ENCODE data around the gene LRRC40.

Gene LRRC40

DNA sequence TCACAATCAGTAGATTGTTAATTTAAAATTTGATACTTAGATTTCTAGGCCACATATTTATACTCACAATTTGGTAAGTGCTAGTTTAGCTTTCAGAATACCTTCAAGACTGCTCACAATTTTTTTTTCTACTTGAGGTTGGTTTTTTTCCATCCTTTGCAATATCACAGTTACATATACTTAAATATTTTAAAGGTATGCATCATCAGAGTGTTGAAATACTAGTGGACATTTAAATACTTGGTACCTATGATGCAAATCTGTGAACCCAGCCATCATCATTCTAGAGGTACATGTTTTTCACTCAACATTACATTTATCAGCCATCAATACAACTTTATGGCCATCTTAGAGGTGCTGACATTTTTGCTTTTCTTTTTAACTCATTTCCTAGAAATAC lies 6.2 kb upstream of the LRRC40 start:
- TF ChIP-seq GABPA (IDR thresholded peaks at IDR 0.05; ENCODE audit: low read depth) (no peak), REST (IDR thresholded peaks at IDR 0.05; ENCODE audit: insufficient replicate concordance, low read depth) (no peak), SPI1 (IDR thresholded peaks at IDR 0.05; ENCODE audit: borderline replicate concordance, low read depth) (no peak), POLR2AphosphoS5 (IDR thresholded peaks at IDR 0.05; ENCODE audit: low read depth) (no peak)
- TF ChIP-seq, protein P1, sequence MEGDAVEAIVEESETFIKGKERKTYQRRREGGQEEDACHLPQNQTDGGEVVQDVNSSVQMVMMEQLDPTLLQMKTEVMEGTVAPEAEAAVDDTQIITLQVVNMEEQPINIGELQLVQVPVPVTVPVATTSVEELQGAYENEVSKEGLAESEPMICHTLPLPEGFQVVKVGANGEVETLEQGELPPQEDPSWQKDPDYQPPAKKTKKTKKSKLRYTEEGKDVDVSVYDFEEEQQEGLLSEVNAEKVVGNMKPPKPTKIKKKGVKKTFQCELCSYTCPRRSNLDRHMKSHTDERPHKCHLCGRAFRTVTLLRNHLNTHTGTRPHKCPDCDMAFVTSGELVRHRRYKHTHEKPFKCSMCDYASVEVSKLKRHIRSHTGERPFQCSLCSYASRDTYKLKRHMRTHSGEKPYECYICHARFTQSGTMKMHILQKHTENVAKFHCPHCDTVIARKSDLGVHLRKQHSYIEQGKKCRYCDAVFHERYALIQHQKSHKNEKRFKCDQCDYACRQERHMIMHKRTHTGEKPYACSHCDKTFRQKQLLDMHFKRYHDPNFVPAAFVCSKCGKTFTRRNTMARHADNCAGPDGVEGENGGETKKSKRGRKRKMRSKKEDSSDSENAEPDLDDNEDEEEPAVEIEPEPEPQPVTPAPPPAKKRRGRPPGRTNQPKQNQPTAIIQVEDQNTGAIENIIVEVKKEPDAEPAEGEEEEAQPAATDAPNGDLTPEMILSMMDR (IDR thresholded peaks at IDR 0.05; ENCODE audit: insufficient read depth, low read length), result no peak
- no peaks in the 10 kb centered on the region for H3K27me3 ChIP-seq (ENCODE audit: insufficient read depth, poor library complexity, severe bottlenecking)
- H3K4me3 ChIP-seq (replicated peaks; ENCODE audit: insufficient read depth, low read length), result no peak overlapping the region
- DNase-seq (ENCODE audit: low read depth in 1 of 2, low spot score in 1 of 2), result no peak
- no peak overlapping the region for H3K27ac ChIP-seq (replicated peaks)

- Histone ChIP-seq H3K27me3 (ENCODE audit: insufficient read depth, poor library complexity, severe bottlenecking) (no peaks in the 10 kb centered on the region), H3K4me3 (replicated peaks; ENCODE audit: insufficient read depth, low read length) (no peak overlapping the region), H3K27ac (replicated peaks) (no peak overlapping the region)
- TF ChIP-seq GABPA (IDR thresholded peaks at IDR 0.05; ENCODE audit: low read depth) (no peak), POLR2AphosphoS5 (IDR thresholded peaks at IDR 0.05; ENCODE audit: low read depth) (no peak), SPI1 (IDR thresholded peaks at IDR 0.05; ENCODE audit: borderline replicate concordance, low read depth) (no peak), REST (IDR thresholded peaks at IDR 0.05; ENCODE audit: insufficient replicate concordance, low read depth) (no peak)
- TF ChIP-seq, protein P1 (IDR thresholded peaks at IDR 0.05; ENCODE audit: insufficient read depth, low read length), result no peak
- DNase-seq (ENCODE audit: low read depth in 1 of 2, low spot score in 1 of 2), result no peak
These were observed 5.4 kb upstream of the LRRC40 start for GRCh38 chr1:70210820-70211219.

DNA sequence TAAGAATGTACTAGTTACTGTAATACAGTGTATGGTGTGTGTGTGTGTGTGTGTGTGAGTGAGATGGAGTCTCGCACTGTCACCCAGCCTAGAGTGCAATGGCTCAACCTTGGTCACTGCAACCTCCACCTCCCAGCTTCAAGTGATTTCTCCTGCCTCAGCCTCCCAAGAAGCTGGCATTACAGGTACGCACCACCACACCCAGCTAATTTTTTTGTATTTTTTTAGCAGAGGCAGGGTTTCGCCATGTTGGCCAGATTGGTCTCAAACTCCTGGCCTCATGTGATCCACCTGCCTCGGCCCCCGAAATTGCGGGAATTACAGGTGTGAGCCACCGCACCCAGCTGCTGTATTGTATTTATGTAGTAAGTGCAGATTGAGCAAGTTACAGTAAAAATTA lies 2.9 kb upstream of the LRRC40 start:
- Histone ChIP-seq H3K27ac (replicated peaks) (no peak overlapping the region), H3K4me3 (replicated peaks; ENCODE audit: insufficient read depth, low read length) (no peak overlapping the region), H3K27me3 (ENCODE audit: insufficient read depth, poor library complexity, severe bottlenecking) (no peaks in the 10 kb centered on the region)
- TF ChIP-seq POLR2AphosphoS5 (IDR thresholded peaks at IDR 0.05; ENCODE audit: low read depth) (no peak), REST (IDR thresholded peaks at IDR 0.05; ENCODE audit: insufficient replicate concordance, low read depth) (no peak)
- no peak for DNase-seq (ENCODE audit: low read depth in 1 of 2, low spot score in 1 of 2)

DNA sequence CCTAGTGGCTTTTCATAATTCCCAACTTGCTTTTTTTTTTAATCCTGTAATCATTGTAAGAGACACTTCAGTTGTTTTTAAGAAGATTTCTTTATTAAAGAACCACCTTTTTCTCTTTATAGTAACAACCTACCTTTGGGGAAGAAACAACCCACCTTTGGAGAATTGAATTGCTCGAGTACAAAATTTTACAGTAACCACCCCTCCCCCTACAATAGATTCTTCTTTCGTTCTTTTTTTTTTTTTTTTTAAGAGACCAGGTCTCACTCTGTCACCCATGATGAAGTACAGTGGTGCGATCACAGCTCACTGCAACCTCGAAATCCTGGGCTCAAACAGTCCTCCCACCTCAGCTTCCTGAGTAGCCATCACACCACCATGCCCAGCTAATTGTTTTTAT lies 2.1 kb upstream of the LRRC40 start:
- no peaks in the 10 kb centered on the region for H3K27me3 ChIP-seq (ENCODE audit: insufficient read depth, poor library complexity, severe bottlenecking)
- no peak overlapping the region for H3K4me3 ChIP-seq (replicated peaks; ENCODE audit: insufficient read depth, low read length)
- no peak for DNase-seq (ENCODE audit: low read depth in 1 of 2, low spot score in 1 of 2)
- no peak overlapping the region for H3K27ac ChIP-seq (replicated peaks)
- TF ChIP-seq GABPA (IDR thresholded peaks at IDR 0.05; ENCODE audit: low read depth) (no peak), POLR2AphosphoS5 (IDR thresholded peaks at IDR 0.05; ENCODE audit: low read depth) (no peak), SPI1 (IDR thresholded peaks at IDR 0.05; ENCODE audit: borderline replicate concordance, low read depth) (no peak), REST (IDR thresholded peaks at IDR 0.05; ENCODE audit: insufficient replicate concordance, low read depth) (no peak)
- TF ChIP-seq, protein P1 (IDR thresholded peaks at IDR 0.05; ENCODE audit: insufficient read depth, low read length), result no peak

Data from HL-60 (cell line).